ENCODE results near the gene ANKAR. TPM values are rescaled to one million over a fixed set of nuclear protein-coding genes. Genes with fewer than 3 reads are reported as not detected.

The ANKAR gene
- total RNA-seq, 1 donor = 13.9 TPM

GRCh38 chr2:189719571-189719970 is 45.1 kb downstream of the ANKAR start:
- Histone ChIP-seq H3K27me3 (ENCODE audit: insufficient read depth, low read length) (no peaks in the 10 kb centered on the region), H3K4me3 (ENCODE audit: low read length) (no peak overlapping the region), H3K4me1 (ENCODE audit: insufficient read depth, low read length) (no peaks in the 10 kb centered on the region), H3K9me3 (ENCODE audit: low read depth, low read length) (no peaks in the 10 kb centered on the region)

- H3K4me3 ChIP-seq (ENCODE audit: low read length) = no peak overlapping the region
- no peaks in the 10 kb centered on the region for H3K9me3 ChIP-seq (ENCODE audit: low read depth, low read length)
- no peaks in the 10 kb centered on the region for H3K4me1 ChIP-seq (ENCODE audit: insufficient read depth, low read length)
- no peaks in the 10 kb centered on the region for H3K27me3 ChIP-seq (ENCODE audit: insufficient read depth, low read length)
Observed at GRCh38 chr2:189723192-189723591, 48.7 kb downstream of the ANKAR start.

Other genes with a start within 250 kb of the ANKAR start
- 60.6 TPM for gene WDR75, start 233.2 kb upstream of the ANKAR start, total RNA-seq
- gene SLC40A1, start 93.9 kb upstream of the ANKAR start, total RNA-seq = 65.5 TPM
- gene ASNSD1, start 13.2 kb upstream of the ANKAR start, total RNA-seq = 65.1 TPM
- 7.5 TPM for gene OSGEPL1, start 88.1 kb downstream of the ANKAR start, total RNA-seq
- 83.9 TPM for gene ORMDL1, start 109.7 kb downstream of the ANKAR start, total RNA-seq
- gene PMS1, start 109.8 kb downstream of the ANKAR start, total RNA-seq = 17.8 TPM